Adrenal gland (tissue), 12 donors: ENCODE results near the gene TUBGCP6. TPM values are rescaled to one million over a fixed set of nuclear protein-coding genes. Genes with fewer than 3 reads are reported as not detected.

Experiments used
- DNase-seq, 7 donors: peaks; one replicate each; pipeline ENCODE4 v3.0.0-alpha.2; 2019 to 2020
- H3K27ac ChIP-seq, 5 donors: fragments of 200-600 bp; sonication (generic) in 4 of 5; 1 replicate in 3 of 5; 2 replicates in 2 of 5; pipeline versions ENCODE4 v1.5.1 to v1.8.0; 2016 to 2020; ENCODE audit warnings: mild to moderate bottlenecking in 1 of 5
- H3K27me3 ChIP-seq: fragments of 200-600 bp; 2 replicates; pipeline ENCODE4 v1.8.0; 2021
- H3K36me3 ChIP-seq, 2 donors: fragments of 200-600 bp; replicated peaks in 1 of 2; 1 replicate in 1 of 2; 2 replicates in 1 of 2; pipeline versions ENCODE4 v1.5.1 to v1.8.0; 2018 to 2022
- H3K4me1 ChIP-seq, 2 donors: fragments of 200-600 bp; replicated peaks in 1 of 2; 1 replicate in 1 of 2; 2 replicates in 1 of 2; pipeline versions ENCODE4 v1.5.1 to v1.8.0; 2018 to 2021
- H3K4me3 ChIP-seq, 4 donors: fragments of 200-600 bp; sonication (generic) in 3 of 4; one replicate each; pipeline ENCODE4 v1.5.1; 2016 to 2018
- H3K9me3 ChIP-seq, 3 donors: fragments of 200-600 bp; sonication (generic) in 1 of 3; replicated peaks in 1 of 3; 1 replicate in 2 of 3; 2 replicates in 1 of 3; pipeline versions ENCODE4 v1.5.1 to v1.8.0; 2016 to 2021
- POLR2A ChIP-seq, 2 donors: fragments of 450-650 bp; IDR thresholded peaks; one replicate each; pipeline ENCODE4 v1.6.1; 2017; ENCODE audit warnings: antibody characterized with exemption in 2 of 2, mild to moderate bottlenecking in 2 of 2, moderate library complexity in 1 of 2
- WGBS, 4 donors: extraction: QIAGEN DNeasy Blood & Tissue Kit in 2 of 4; methylation state at CpG; one replicate each; pipeline versions ENCODE4 v1.1.5 to v1.1.7; 2013 to 2017; 5-methylcytosine and 5-hydroxymethylcytosine counted together
- intact Hi-C, 2 donors: fragments of 100-400 bp; cut with DNase I; formaldehyde crosslinking; loops; one replicate each; pipeline versions ENCODE4 v1.14.1 to v1.15.0; 2022 to 2023
- polyA plus RNA-seq, 3 donors: library from polyadenylated mRNA; stranded (reverse); fragments of 200-250 nt in 2 of 3; fragments of 350-450 nt in 1 of 3; fragmentation: Illumina TruSeq in 1 of 3; extraction: RNeasy Lipid Tissue Mini Kit (QIAGEN cat#74804) in 1 of 3; gene quantifications; one replicate each; pipeline ENCODE4 v1.2.3, GENCODE V29; 2013 to 2014
- total RNA-seq, 9 donors: library from RNA; depleted of rRNA in 4 of 9; stranded (reverse); fragments of >200 nt in 4 of 9; fragments of 120-200 nt in 1 of 9; fragmentation: NEBNext Ultra II Directional in 1 of 9; extraction: Animal tissue kit (Norgen Biotek cat#: 25700) in 1 of 9; gene quantifications; one replicate each; pipeline versions ENCODE4 v1.1.0 to v1.2.4, GENCODE V29; 2013 to 2023
- TF ChIP-seq, protein P1 (sequence below), 6 experiments: fragments of 450-650 bp in 4 of 6; fragments of 200-600 bp in 2 of 6; sonication (generic) in 1 of 6; IDR thresholded peaks; 1 replicate in 5 of 6; 2 replicates in 1 of 6; pipeline versions ENCODE4 v1.5.1 to v1.8.0; 2016 to 2021; ENCODE audit warnings: antibody characterized with exemption in 6 of 6, mild to moderate bottlenecking in 2 of 6, moderate library complexity in 1 of 6
- donor health status: healthy with polysubstance abuse.
- donor health status: Bipolar disorder and iron deficiency.
- donor health status: DM: yes; HTN: yes; CAD: no.
- donor health status: DM: no; HTN: no; CAD: no.
- donor health status: DM: no; HTN: no; CAD: no.
- donor health status: DM: yes; HTN: yes; CAD: no.

TUBGCP6 gene
- total and polyA plus RNA-seq, 12 donors = 8.3 to 171 (median 47.4) TPM

DNA sequence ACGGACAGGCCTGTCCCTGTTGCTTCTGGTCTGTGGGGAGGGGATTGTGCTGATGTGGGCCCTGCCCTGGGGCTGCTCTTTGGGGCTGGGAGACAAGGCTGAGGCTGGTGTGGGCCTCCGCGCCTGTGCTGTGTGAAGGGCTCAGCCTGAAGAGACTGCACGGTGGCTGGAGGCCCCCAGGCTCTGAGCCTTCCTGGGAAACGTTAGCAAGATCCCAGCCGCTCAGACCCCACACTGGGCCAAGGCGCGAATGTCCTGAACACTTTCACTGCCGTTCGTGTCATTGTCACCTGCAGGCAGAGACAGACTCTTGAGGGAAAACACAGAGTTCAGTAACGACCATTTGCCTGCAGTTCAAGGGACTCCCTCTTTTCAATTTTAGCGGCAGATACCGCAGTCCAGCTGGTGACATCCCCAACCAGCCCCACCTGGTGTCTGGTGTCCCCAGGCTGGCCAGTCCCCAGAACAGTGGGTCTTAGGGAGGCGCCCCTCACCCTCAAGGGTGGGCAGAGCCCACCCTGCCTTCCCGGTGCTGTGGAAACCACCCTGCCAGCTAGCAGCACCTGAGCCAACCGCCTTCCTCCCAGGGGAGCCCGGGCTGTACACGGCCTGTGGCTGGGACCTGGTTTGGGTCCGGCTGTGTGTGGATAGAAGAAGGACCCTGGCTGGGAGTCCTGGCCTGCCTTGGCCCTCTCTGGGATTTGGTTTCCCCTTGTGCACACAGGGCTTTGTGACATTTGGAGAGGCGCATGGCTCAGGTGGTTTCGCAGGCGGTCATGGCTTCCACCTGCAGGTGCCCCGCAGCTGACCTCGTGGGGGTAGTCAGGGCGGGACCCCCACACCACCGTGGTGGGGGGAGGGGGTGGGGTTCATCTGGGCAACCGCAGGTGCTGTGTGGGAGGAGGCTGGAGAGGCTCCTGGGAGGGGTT lies 68.6 kb downstream of the TUBGCP6 start:
- H3K9me3 ChIP-seq = no peaks in the 10 kb centered on the region
- TF ChIP-seq, protein P1, sequence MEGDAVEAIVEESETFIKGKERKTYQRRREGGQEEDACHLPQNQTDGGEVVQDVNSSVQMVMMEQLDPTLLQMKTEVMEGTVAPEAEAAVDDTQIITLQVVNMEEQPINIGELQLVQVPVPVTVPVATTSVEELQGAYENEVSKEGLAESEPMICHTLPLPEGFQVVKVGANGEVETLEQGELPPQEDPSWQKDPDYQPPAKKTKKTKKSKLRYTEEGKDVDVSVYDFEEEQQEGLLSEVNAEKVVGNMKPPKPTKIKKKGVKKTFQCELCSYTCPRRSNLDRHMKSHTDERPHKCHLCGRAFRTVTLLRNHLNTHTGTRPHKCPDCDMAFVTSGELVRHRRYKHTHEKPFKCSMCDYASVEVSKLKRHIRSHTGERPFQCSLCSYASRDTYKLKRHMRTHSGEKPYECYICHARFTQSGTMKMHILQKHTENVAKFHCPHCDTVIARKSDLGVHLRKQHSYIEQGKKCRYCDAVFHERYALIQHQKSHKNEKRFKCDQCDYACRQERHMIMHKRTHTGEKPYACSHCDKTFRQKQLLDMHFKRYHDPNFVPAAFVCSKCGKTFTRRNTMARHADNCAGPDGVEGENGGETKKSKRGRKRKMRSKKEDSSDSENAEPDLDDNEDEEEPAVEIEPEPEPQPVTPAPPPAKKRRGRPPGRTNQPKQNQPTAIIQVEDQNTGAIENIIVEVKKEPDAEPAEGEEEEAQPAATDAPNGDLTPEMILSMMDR (IDR thresholded peaks at IDR 0.05) = no peak
- TF ChIP-seq POLR2A (IDR thresholded peaks at IDR 0.05) = no peak
- no peaks in the 10 kb centered on the region for H3K36me3 ChIP-seq
- no peak for DNase-seq
- no peak overlapping the region for H3K27ac ChIP-seq
- peaks cover 11% of the 10 kb centered on the region for H3K27me3 ChIP-seq
- no peak overlapping the region for H3K4me3 ChIP-seq
- intact Hi-C loops = no loop called here
- H3K4me1 ChIP-seq = no peaks in the 10 kb centered on the region
- WGBS, 4 donors = 71 to 86% (median 83%) methylated on average over 13 to 27 of the region's 27 CpGs

DNA sequence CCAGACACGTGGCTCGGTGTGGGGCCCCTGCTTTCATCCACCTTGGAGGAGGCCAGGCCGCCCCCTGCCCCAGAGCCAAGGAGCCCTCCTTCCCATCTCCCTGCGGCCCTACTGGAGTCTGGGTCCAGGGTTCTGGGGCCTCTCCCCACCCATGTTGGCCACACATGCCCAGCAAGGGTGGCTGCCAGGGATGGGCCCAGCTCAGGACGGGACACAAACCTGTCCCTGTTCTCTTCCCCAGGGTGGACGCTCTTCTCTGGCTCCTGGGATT lies 69.7 kb downstream of the TUBGCP6 start:
- no peaks in the 10 kb centered on the region for H3K36me3 ChIP-seq
- DNase-seq = no peak
- intact Hi-C loops = no loop called here
- H3K27me3 ChIP-seq = peaks cover 17% of the 10 kb centered on the region
- H3K4me3 ChIP-seq = no peak overlapping the region
- H3K27ac ChIP-seq = no peak overlapping the region
- peaks cover 0 to 4% of the 10 kb centered on the region in 2 donors for H3K4me1 ChIP-seq
- no peaks in the 10 kb centered on the region for H3K9me3 ChIP-seq
- TF ChIP-seq, protein P1 (IDR thresholded peaks at IDR 0.05) = no peak
- no peak for TF ChIP-seq POLR2A (IDR thresholded peaks at IDR 0.05)
- 79 to 92% (median 90%) methylated on average over 5 to 6 of the region's 6 CpGs for WGBS, 4 donors

DNA sequence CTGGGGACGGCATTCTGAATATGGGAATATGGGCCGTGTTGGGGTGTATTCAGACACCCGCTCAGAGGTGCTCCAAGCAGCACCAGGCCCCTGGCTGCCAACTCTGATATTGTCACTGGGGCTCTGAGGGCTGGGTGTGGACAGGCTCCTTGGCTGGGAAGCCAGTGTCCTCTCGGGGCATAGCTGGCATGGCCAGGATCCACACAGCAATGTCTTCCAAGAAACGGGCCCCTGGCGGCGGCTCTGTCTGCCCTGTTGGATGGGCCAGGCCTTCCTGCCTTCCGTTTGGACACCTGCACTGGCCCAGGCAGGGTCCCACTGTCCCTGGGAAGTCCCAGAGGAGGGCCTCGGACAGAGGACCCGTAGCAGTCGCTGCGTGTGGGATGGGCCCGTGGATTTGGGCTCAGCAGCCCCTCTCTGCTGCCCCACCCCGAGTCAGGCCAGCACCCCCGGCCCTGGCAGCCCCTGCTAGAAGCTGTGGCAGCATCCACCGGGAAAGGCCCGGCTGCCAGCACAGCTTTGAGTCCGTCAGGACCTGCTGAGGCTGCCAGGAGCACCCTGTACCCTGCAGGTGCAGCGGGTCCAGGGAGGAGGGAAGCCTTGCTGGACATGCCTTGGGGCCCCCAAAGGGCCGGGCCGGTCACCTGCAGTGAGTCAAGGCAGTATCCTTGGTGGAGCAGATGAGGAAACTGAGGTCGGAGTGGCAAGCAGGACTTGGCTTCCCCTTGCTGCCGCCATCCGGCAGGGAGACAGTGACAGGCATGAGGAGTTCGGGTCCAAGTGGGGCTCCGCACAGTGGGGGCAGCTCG lies 70.2 kb downstream of the TUBGCP6 start:
- no peak overlapping the region for H3K27ac ChIP-seq
- H3K4me1 ChIP-seq = peaks cover 3 to 4% of the 10 kb centered on the region in 2 donors
- intact Hi-C loops = no loop called here
- no peaks in the 10 kb centered on the region for H3K36me3 ChIP-seq
- H3K4me3 ChIP-seq = no peak overlapping the region
- no peak for TF ChIP-seq POLR2A (IDR thresholded peaks at IDR 0.05)
- TF ChIP-seq, protein P1 (IDR thresholded peaks at IDR 0.05) = no peak
- peaks cover 17% of the 10 kb centered on the region for H3K27me3 ChIP-seq
- no peak for DNase-seq
- WGBS, 4 donors = 80 to 91% (median 88%) methylated on average over 13 to 27 of the region's 27 CpGs
- no peaks in the 10 kb centered on the region for H3K9me3 ChIP-seq

DNA sequence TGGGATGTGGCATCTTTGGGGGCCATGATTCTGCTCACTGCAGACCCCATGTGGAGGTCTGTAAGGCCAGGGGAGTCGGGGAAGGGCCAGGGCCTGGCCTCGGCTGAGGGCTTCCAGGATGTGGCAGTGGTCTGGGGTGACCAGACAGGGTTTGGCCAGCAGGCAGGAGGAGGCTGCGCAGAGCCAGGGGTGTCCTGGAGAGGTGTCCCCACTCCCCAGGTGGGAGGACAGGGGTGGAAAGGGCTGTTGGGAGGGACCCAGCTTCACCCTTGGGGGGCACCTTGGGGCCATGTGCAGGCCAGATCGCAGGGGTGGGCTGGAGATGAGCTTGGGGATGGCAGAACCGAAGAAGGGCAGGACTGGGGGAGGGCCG lies 70.9 kb downstream of the TUBGCP6 start:
- H3K36me3 ChIP-seq = no peaks in the 10 kb centered on the region
- no peaks in the 10 kb centered on the region for H3K9me3 ChIP-seq
- H3K27ac ChIP-seq = no peak overlapping the region
- intact Hi-C loops = no loop called here
- DNase-seq = no peak
- TF ChIP-seq POLR2A (IDR thresholded peaks at IDR 0.05) = no peak
- TF ChIP-seq, protein P1 (IDR thresholded peaks at IDR 0.05) = no peak
- H3K4me1 ChIP-seq = peaks cover 4 to 6% of the 10 kb centered on the region in 2 donors
- peaks cover 17% of the 10 kb centered on the region for H3K27me3 ChIP-seq
- H3K4me3 ChIP-seq = no peak overlapping the region
- WGBS, 4 donors = 82 to 100% (median 93%) methylated on average over 2 to 6 of the region's 6 CpGs
